HUES48 (cell line): ENCODE measurements around the gene CLSTN2.

Experiments used
- H3K27ac ChIP-seq: one replicate; pipeline ENCODE4 v1.7.0; 2013; ENCODE audit warnings: low read depth, low read length, inconsistent platforms
- H3K27me3 ChIP-seq: 2 replicates; pipeline ENCODE4 v1.6.1; 2013; ENCODE audit warnings: mild to moderate bottlenecking, low read length; ENCODE audit not compliant: control insufficient read depth, insufficient read depth
- H3K36me3 ChIP-seq: 2 replicates; pipeline ENCODE4 v1.6.1; 2013; ENCODE audit warnings: low read length; ENCODE audit not compliant: control insufficient read depth, insufficient read depth
- H3K4me1 ChIP-seq: 2 replicates; pipeline ENCODE4 v1.6.1; 2013; ENCODE audit warnings: mild to moderate bottlenecking, low read length; ENCODE audit not compliant: control insufficient read depth, insufficient read depth
- H3K4me3 ChIP-seq: 2 replicates; pipeline ENCODE4 v1.5.1; 2013; ENCODE audit warnings: mild to moderate bottlenecking, low read depth, low read length
- H3K9ac ChIP-seq: 2 replicates; pipeline ENCODE4 v1.6.1; 2013; ENCODE audit warnings: mild to moderate bottlenecking, low read depth, low read length, moderate library complexity
- H3K9me3 ChIP-seq: 2 replicates; pipeline ENCODE4 v1.6.1; 2013; ENCODE audit warnings: low read length; ENCODE audit not compliant: control insufficient read depth, insufficient read depth

Gene CLSTN2

DNA sequence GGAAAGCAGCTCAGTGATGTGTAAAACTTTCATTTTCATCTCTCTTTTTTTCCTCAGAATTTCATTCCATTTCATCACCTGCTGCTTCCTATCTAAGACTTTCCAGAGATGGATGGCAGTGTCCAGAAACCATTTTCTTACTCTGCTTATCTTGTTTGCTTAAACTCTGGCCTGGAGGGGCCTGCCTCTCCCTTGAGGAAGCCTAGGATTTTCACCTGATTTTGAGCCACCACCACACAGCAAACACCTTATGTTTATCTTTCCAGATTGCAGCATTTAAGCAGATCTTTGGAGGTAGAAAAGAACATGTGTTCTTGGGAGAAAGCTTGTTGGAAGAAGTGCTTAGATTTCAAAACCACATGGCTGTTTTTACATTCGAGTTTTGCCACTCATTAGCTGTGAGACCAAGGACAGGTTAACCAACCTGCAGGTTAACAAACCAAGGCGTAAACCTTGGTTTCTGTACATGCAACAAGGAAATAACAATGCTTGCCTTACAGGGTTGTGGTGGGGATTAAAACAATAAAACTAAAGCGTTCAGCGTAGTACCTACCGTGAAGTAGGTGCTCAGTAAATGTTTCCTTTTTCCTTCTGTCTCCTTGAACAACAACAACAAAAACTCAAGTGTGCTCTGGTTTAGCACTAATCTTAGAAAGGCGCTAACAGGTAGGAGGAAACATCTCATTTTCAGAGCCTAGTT is 120.3 kb downstream of the CLSTN2 start:
- H3K9ac ChIP-seq, result no peak overlapping the region
- H3K4me3 ChIP-seq, result no peak overlapping the region
- no peaks in the 10 kb centered on the region for H3K9me3 ChIP-seq
- H3K36me3 ChIP-seq, result no peaks in the 10 kb centered on the region
- H3K27ac ChIP-seq, result no peak overlapping the region
- no peaks in the 10 kb centered on the region for H3K27me3 ChIP-seq
- no peaks in the 10 kb centered on the region for H3K4me1 ChIP-seq

- Histone ChIP-seq H3K27me3 (no peaks in the 10 kb centered on the region), H3K4me3 (no peak overlapping the region), H3K36me3 (no peaks in the 10 kb centered on the region), H3K9me3 (no peaks in the 10 kb centered on the region), H3K9ac (no peak overlapping the region), H3K4me1 (no peaks in the 10 kb centered on the region), H3K27ac (no peak overlapping the region)
Observed at GRCh38 chr3:140056047-140056446, 121.1 kb downstream of the CLSTN2 start.

- no peaks in the 10 kb centered on the region for H3K9me3 ChIP-seq
Observed at GRCh38 chr3:140061211-140061610, 126.2 kb downstream of the CLSTN2 start.

DNA sequence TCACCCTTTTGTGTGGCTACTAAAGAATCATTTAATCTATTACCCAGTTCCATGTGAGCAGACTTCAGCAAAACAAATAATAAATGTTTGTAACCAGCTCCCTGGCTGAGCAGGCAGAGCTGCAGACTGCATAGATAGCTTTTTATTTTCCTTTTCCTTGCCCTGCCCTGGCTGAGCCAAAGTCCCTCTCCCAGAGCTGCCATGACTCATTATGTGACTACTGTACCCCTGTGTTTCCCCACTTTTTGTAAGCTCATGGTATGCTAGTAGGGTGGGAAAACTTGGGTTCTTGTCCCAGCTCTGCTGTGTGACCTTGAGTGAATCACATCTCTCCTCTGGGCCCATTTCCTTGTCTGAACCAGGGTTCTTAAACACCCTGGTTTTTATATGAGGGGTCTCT is 127.5 kb downstream of the CLSTN2 start:
- no peaks in the 10 kb centered on the region for H3K27me3 ChIP-seq

More at GRCh38 chr3:140061211-140061610, 126.2 kb downstream of the CLSTN2 start:
- no peak overlapping the region for H3K4me3 ChIP-seq
- H3K27ac ChIP-seq, result no peak overlapping the region
- no peak overlapping the region for H3K9ac ChIP-seq
- H3K36me3 ChIP-seq, result no peaks in the 10 kb centered on the region
- no peaks in the 10 kb centered on the region for H3K4me1 ChIP-seq
- H3K27me3 ChIP-seq, result no peaks in the 10 kb centered on the region

GRCh38 chr3:140067487-140067886 is 132.5 kb downstream of the CLSTN2 start:
- Histone ChIP-seq H3K9ac (no peak overlapping the region), H3K4me3 (no peak overlapping the region), H3K36me3 (no peaks in the 10 kb centered on the region), H3K27me3 (no peaks in the 10 kb centered on the region), H3K4me1 (no peaks in the 10 kb centered on the region), H3K27ac (no peak overlapping the region), H3K9me3 (no peaks in the 10 kb centered on the region)

More for the DNA sequence above, 127.5 kb downstream of the CLSTN2 start:
- H3K27ac ChIP-seq, result no peak overlapping the region
- no peaks in the 10 kb centered on the region for H3K4me1 ChIP-seq
- no peak overlapping the region for H3K9ac ChIP-seq
- no peaks in the 10 kb centered on the region for H3K9me3 ChIP-seq
- no peak overlapping the region for H3K4me3 ChIP-seq
- H3K36me3 ChIP-seq, result no peaks in the 10 kb centered on the region

- Histone ChIP-seq H3K36me3 (no peaks in the 10 kb centered on the region), H3K9me3 (no peaks in the 10 kb centered on the region), H3K27ac (no peak overlapping the region), H3K9ac (no peak overlapping the region), H3K27me3 (no peaks in the 10 kb centered on the region), H3K4me3 (no peak overlapping the region), H3K4me1 (no peaks in the 10 kb centered on the region)
Observed at GRCh38 chr3:140068494-140069017, 133.6 kb downstream of the CLSTN2 start.

DNA sequence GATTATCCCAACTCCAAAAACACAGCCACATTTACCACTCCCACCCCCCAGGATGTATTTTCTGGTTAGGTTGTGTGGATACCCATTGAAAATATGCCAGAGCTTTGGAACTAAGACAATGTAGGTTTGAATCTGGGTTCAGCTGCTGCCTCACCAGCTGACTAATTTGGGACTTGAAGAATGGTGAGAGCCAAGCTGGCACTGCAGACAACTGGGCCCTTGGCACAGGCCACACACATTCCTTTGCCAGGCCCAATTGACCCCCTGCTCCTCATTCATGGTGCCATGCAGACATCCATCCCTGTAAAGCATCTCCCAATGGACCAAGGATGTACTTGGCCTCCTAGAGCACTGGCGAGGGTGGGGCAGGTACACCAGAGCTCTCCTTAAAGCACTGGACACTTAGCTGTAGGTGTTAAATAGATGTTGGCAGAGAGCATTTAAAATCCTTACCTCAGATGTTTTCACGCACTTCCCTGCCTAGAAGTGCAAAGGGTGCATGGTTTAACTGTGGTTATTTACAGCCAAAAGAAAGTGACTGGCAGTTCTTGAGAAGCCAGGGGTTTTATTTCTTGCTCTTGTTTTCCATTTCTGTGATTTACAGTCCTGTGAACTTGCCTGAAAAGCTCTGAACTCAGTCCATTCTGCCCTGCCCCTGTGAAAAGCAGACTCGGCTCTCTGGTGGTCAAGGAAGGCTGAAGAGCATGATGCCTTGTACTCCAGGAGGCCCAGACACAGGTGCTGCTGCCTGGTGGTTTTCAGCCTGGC is 138.5 kb downstream of the CLSTN2 start:
- Histone ChIP-seq H3K9me3 (no peaks in the 10 kb centered on the region), H3K27me3 (no peaks in the 10 kb centered on the region), H3K27ac (no peak overlapping the region), H3K9ac (no peak overlapping the region), H3K36me3 (no peaks in the 10 kb centered on the region), H3K4me1 (no peaks in the 10 kb centered on the region), H3K4me3 (no peak overlapping the region)

DNA sequence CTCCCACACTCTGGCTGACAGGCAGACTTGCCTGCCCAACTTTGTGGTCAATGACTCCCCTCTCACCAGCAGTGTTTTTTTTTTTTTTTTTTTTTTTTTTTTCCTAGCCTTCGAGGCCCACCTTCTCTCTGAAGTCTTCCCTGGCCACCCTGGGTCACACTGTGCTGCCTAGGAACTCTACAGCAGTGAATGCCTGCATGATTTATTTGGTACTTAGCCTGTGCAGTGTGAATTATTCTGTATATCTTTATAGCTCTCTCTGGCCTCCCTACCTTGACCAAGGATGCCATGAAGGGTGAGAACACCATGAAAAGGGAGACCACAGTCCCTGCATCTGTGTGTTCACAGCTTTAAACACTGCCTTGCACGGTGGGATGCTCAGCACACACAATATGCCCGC is 141.6 kb downstream of the CLSTN2 start:
- Histone ChIP-seq H3K4me3 (no peak overlapping the region), H3K9ac (no peak overlapping the region), H3K36me3 (no peaks in the 10 kb centered on the region), H3K9me3 (no peaks in the 10 kb centered on the region), H3K27me3 (no peaks in the 10 kb centered on the region), H3K4me1 (no peaks in the 10 kb centered on the region), H3K27ac (no peak overlapping the region)

DNA sequence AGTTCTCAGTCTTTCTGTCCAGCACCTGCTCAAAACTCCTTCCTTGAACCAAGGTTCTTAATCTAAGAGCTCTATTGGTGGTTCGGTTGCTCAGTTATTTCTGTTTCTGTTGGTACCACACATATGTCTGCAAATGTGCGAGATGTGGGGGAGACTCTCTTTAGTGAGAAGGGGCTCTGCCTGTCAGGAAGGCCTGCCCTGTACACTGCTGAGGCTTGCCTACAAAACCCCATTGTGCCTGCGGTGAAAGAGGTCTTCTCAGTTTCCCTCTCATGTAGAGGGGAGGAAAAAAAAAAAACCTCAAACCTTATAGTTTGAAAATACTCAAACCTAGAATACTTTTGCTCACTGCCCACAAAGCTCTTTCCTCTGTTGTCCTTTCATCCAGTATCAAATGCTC is 142.4 kb downstream of the CLSTN2 start:
- Histone ChIP-seq H3K9me3 (no peaks in the 10 kb centered on the region), H3K27me3 (no peaks in the 10 kb centered on the region), H3K4me3 (no peak overlapping the region), H3K36me3 (no peaks in the 10 kb centered on the region), H3K4me1 (no peaks in the 10 kb centered on the region), H3K27ac (no peak overlapping the region), H3K9ac (no peak overlapping the region)

GRCh38 chr3:140078343-140078742 is 143.4 kb downstream of the CLSTN2 start:
- Histone ChIP-seq H3K9me3 (no peaks in the 10 kb centered on the region), H3K9ac (no peak overlapping the region), H3K36me3 (no peaks in the 10 kb centered on the region), H3K4me3 (no peak overlapping the region), H3K27me3 (no peaks in the 10 kb centered on the region), H3K4me1 (no peaks in the 10 kb centered on the region), H3K27ac (no peak overlapping the region)

DNA sequence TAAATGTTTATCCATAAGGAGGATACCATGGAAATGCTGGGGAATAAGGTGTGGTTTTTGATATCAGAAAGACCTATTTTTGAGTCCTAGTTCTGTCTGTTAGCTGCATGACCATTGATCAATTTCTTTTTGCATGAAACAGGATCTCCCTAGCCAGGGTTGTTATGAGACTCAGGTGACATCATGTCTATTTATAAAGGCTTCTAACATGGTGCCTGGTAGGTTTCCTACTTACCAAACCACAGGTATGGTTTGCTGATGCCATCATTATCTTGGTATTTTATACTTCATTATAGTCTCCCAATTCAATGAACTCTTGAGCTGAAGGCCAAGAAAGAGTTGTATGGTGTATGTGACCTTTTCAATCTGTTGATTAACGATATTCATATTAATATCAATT is 144.0 kb downstream of the CLSTN2 start:
- no peaks in the 10 kb centered on the region for H3K9me3 ChIP-seq
- H3K9ac ChIP-seq, result no peak overlapping the region
- no peak overlapping the region for H3K27ac ChIP-seq
- no peaks in the 10 kb centered on the region for H3K36me3 ChIP-seq
- H3K27me3 ChIP-seq, result no peaks in the 10 kb centered on the region
- H3K4me1 ChIP-seq, result no peaks in the 10 kb centered on the region
- no peak overlapping the region for H3K4me3 ChIP-seq
